Measurements from ENCODE around the gene SPG7.

SPG7 gene

GRCh38 chr16:89519881-89520280 is 11.7 kb downstream of the SPG7 start:
- DNase-seq = no peak

GRCh38 chr16:89522287-89522686 is 14.1 kb downstream of the SPG7 start:
- no peak for DNase-seq

GRCh38 chr16:89523680-89524344 is 15.6 kb downstream of the SPG7 start:
- DNase-seq = no peak

GRCh38 chr16:89525146-89525913 is 17.1 kb downstream of the SPG7 start:
- DNase-seq = no peak

- no peak for DNase-seq
These were observed 20.9 kb downstream of the SPG7 start for GRCh38 chr16:89529097-89529496.

GRCh38 chr16:89530401-89531381 is 22.5 kb downstream of the SPG7 start:
- no peak for DNase-seq

GRCh38 chr16:89531821-89532526 is 23.8 kb downstream of the SPG7 start:
- no peak for DNase-seq

GRCh38 chr16:89534252-89534756 is 26.1 kb downstream of the SPG7 start:
- DNase-seq = no peak

GRCh38 chr16:89536371-89536770 is 28.2 kb downstream of the SPG7 start:
- no peak for DNase-seq

- DNase-seq = no peak
These were observed 28.8 kb downstream of the SPG7 start for GRCh38 chr16:89536886-89537548.

GRCh38 chr16:89537549-89537925 is 29.3 kb downstream of the SPG7 start:
- no peak for DNase-seq

- no peak for DNase-seq
These were observed 30.1 kb downstream of the SPG7 start for GRCh38 chr16:89538286-89538685.

- DNase-seq = no peak
These were observed 32.4 kb downstream of the SPG7 start for GRCh38 chr16:89540557-89540956.

- DNase-seq = no peak
These were observed 33.6 kb downstream of the SPG7 start for GRCh38 chr16:89541792-89542191.

GRCh38 chr16:89544113-89544512 is 35.9 kb downstream of the SPG7 start:
- no peak for DNase-seq

- DNase-seq = no peak
These were observed 36.5 kb downstream of the SPG7 start for GRCh38 chr16:89544713-89545043.

GRCh38 chr16:89545044-89545830 is 37.0 kb downstream of the SPG7 start:
- no peak for DNase-seq

GRCh38 chr16:89545831-89546574 is 37.8 kb downstream of the SPG7 start:
- no peak for DNase-seq

GRCh38 chr16:89546781-89547180 is 38.6 kb downstream of the SPG7 start:
- no peak for DNase-seq

- DNase-seq = no peak
These were observed 39.1 kb downstream of the SPG7 start for GRCh38 chr16:89547291-89547690.

- DNase-seq = no peak
These were observed 39.7 kb downstream of the SPG7 start for GRCh38 chr16:89547860-89548259.

Data from NCI-H1436 (cell line).